ENCODE data around the gene DUSP28.

The DUSP28 gene

GRCh38 chr2:240603846-240604245, 43.7 kb downstream of the DUSP28 start:
- H2BK120ac ChIP-seq (ENCODE audit: low read depth, low read length), result peak overlapping the region; percentile 27
- H4K91ac ChIP-seq (ENCODE audit: low read length), result no peak overlapping the region
- no peak overlapping the region for H3K4me3 ChIP-seq (ENCODE audit: insufficient read depth in 1 of 2, low read depth in 1 of 2, low read length in 2 of 2)
- H3K18ac ChIP-seq (ENCODE audit: low read depth in 1 of 2, low read length in 2 of 2), result no peak overlapping the region
- 92% methylated on average over 7 of the region's 10 CpGs for WGBS
- H3K27me3 ChIP-seq (ENCODE audit: control insufficient read depth in 1 of 2, insufficient read depth in 1 of 2, low read length in 2 of 2), result no peaks in the 10 kb centered on the region
- no peak overlapping the region for H3K14ac ChIP-seq (ENCODE audit: low read length in 2 of 2)
- peaks cover 10 to 44% of the 10 kb centered on the region in 2 experiments for H3K36me3 ChIP-seq (ENCODE audit: control insufficient read depth in 1 of 2, insufficient read depth in 2 of 2, low read depth in 1 of 2, low read length in 2 of 2)
- H3K4me1 ChIP-seq (ENCODE audit: control insufficient read depth, insufficient read depth, low read depth, low read length), result peaks cover 12% of the 10 kb centered on the region
- no peak overlapping the region for H2BK5ac ChIP-seq (ENCODE audit: low read depth, low read length, poor library complexity, severe bottlenecking)
- no peak overlapping the region for H2AFZ ChIP-seq (ENCODE audit: low read depth, low read length)
- H3K4me2 ChIP-seq (ENCODE audit: low read length, poor library complexity, severe bottlenecking), result no peak overlapping the region
- H3K27ac ChIP-seq (ENCODE audit: low read length, poor library complexity, severe bottlenecking), result no peak overlapping the region
- no peaks in the 10 kb centered on the region for H3K79me1 ChIP-seq (replicated peaks; ENCODE audit: low read length, poor library complexity, severe bottlenecking)
- no peak for DNase-seq
- no peak overlapping the region for H3K9ac ChIP-seq (ENCODE audit: low read length)
- H2BK15ac ChIP-seq (ENCODE audit: low read depth, poor library complexity, severe bottlenecking), result no peak overlapping the region
- no peak overlapping the region for H3K23ac ChIP-seq (ENCODE audit: low read length in 2 of 2)
- H4K8ac ChIP-seq (ENCODE audit: low read length), result no peak overlapping the region
- H3K4ac ChIP-seq (ENCODE audit: low read depth in 1 of 2, low read length in 2 of 2), result peak overlapping the region in 1 of 2 experiments; percentile 35
- no peak overlapping the region for H2AK5ac ChIP-seq (ENCODE audit: low read length, severe bottlenecking)
- no peaks in the 10 kb centered on the region for H3K9me3 ChIP-seq (ENCODE audit: control insufficient read depth, low read length)
- H2BK12ac ChIP-seq (ENCODE audit: low read length in 2 of 2), result no peak overlapping the region

DNA sequence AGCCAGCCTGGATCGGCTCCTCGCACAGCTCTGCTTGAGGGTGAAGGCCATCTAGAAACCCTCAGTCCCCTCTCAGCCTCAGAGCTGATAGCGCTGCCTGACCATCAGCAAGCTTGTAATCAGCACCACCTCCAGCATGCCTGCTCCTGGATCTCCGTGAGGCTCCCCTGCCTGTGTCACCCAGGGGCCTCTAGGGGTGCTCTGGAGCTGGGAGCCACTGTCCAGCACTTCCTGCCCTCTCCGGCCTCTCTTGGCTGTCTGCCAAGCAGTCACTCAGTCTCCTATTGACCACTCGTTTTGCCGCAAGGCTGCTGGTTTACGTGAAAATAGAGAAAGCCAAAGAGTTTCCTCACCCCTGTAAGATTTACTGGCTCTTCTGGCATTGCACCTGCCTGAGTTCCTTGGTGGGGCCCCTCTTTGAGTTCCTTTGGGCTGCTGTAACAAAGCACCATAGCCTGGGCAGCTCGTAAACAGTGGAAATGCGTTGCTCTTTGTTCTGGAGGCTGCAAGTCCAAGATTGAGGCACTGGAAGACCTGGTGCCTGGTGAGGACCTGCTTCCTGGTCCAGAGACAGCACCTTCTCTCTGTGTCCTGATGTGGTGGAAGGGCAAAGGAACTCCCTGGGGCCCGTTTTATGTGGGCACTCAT, 44.3 kb downstream of the DUSP28 start:
- Histone ChIP-seq H2BK120ac (ENCODE audit: low read depth, low read length) (peak overlapping the region; percentile 27), H3K27ac (ENCODE audit: low read length, poor library complexity, severe bottlenecking) (no peak overlapping the region), H3K4me2 (ENCODE audit: low read length, poor library complexity, severe bottlenecking) (no peak overlapping the region), H3K23ac (ENCODE audit: low read length in 2 of 2) (no peak overlapping the region), H4K8ac (ENCODE audit: low read length) (peak overlapping the region; percentile 12), H3K14ac (ENCODE audit: low read length in 2 of 2) (no peak overlapping the region), H3K9ac (ENCODE audit: low read length) (no peak overlapping the region), H2BK12ac (ENCODE audit: low read length in 2 of 2) (no peak overlapping the region), H3K4ac (ENCODE audit: low read depth in 1 of 2, low read length in 2 of 2) (peak overlapping the region in 1 of 2 experiments; percentile 35), H3K9me3 (ENCODE audit: control insufficient read depth, low read length) (no peaks in the 10 kb centered on the region), H3K18ac (ENCODE audit: low read depth in 1 of 2, low read length in 2 of 2) (no peak overlapping the region), H4K91ac (ENCODE audit: low read length) (no peak overlapping the region), H2BK15ac (ENCODE audit: low read depth, poor library complexity, severe bottlenecking) (no peak overlapping the region), H2BK5ac (ENCODE audit: low read depth, low read length, poor library complexity, severe bottlenecking) (no peak overlapping the region), H3K4me1 (ENCODE audit: control insufficient read depth, insufficient read depth, low read depth, low read length) (peaks cover 12% of the 10 kb centered on the region), H3K36me3 (ENCODE audit: control insufficient read depth in 1 of 2, insufficient read depth in 2 of 2, low read depth in 1 of 2, low read length in 2 of 2) (peaks cover 8 to 38% of the 10 kb centered on the region in 2 experiments), H2AFZ (ENCODE audit: low read depth, low read length) (no peak overlapping the region), H3K4me3 (ENCODE audit: insufficient read depth in 1 of 2, low read depth in 1 of 2, low read length in 2 of 2) (no peak overlapping the region), H3K79me1 (replicated peaks; ENCODE audit: low read length, poor library complexity, severe bottlenecking) (no peaks in the 10 kb centered on the region), H2AK5ac (ENCODE audit: low read length, severe bottlenecking) (no peak overlapping the region), H3K27me3 (ENCODE audit: control insufficient read depth in 1 of 2, insufficient read depth in 1 of 2, low read length in 2 of 2) (no peaks in the 10 kb centered on the region)
- WGBS, result 45% methylated on average over 10 of the region's 11 CpGs
- DNase-seq, result peak; percentile 73

- Histone ChIP-seq H3K27ac (ENCODE audit: low read length, poor library complexity, severe bottlenecking) (no peak overlapping the region), H4K91ac (ENCODE audit: low read length) (no peak overlapping the region), H3K9ac (ENCODE audit: low read length) (no peak overlapping the region), H4K8ac (ENCODE audit: low read length) (no peak overlapping the region), H3K9me3 (ENCODE audit: control insufficient read depth, low read length) (no peaks in the 10 kb centered on the region), H3K23ac (ENCODE audit: low read length in 2 of 2) (no peak overlapping the region), H2BK5ac (ENCODE audit: low read depth, low read length, poor library complexity, severe bottlenecking) (no peak overlapping the region), H2AK5ac (ENCODE audit: low read length, severe bottlenecking) (no peak overlapping the region), H2AFZ (ENCODE audit: low read depth, low read length) (no peak overlapping the region), H3K36me3 (ENCODE audit: control insufficient read depth in 1 of 2, insufficient read depth in 2 of 2, low read depth in 1 of 2, low read length in 2 of 2) (peaks cover under 1 to 35% of the 10 kb centered on the region in 2 experiments), H2BK120ac (ENCODE audit: low read depth, low read length) (no peak overlapping the region), H3K18ac (ENCODE audit: low read depth in 1 of 2, low read length in 2 of 2) (no peak overlapping the region), H2BK12ac (ENCODE audit: low read length in 2 of 2) (no peak overlapping the region), H3K14ac (ENCODE audit: low read length in 2 of 2) (no peak overlapping the region), H3K79me1 (replicated peaks; ENCODE audit: low read length, poor library complexity, severe bottlenecking) (no peaks in the 10 kb centered on the region), H3K4me2 (ENCODE audit: low read length, poor library complexity, severe bottlenecking) (no peak overlapping the region), H3K4me3 (ENCODE audit: insufficient read depth in 1 of 2, low read depth in 1 of 2, low read length in 2 of 2) (no peak overlapping the region), H2BK15ac (ENCODE audit: low read depth, poor library complexity, severe bottlenecking) (no peak overlapping the region), H3K4me1 (ENCODE audit: control insufficient read depth, insufficient read depth, low read depth, low read length) (peaks cover 12% of the 10 kb centered on the region), H3K27me3 (ENCODE audit: control insufficient read depth in 1 of 2, insufficient read depth in 1 of 2, low read length in 2 of 2) (no peaks in the 10 kb centered on the region), H3K4ac (ENCODE audit: low read depth in 1 of 2, low read length in 2 of 2) (no peak overlapping the region)
- 95% methylated on average over 17 of the region's 19 CpGs for WGBS
- DNase-seq, result no peak
Observed at GRCh38 chr2:240604939-240605716, 45.0 kb downstream of the DUSP28 start.

GRCh38 chr2:240605867-240606743, 45.9 kb downstream of the DUSP28 start:
- Histone ChIP-seq H2BK5ac (ENCODE audit: low read depth, low read length, poor library complexity, severe bottlenecking) (no peak overlapping the region), H3K27ac (ENCODE audit: low read length, poor library complexity, severe bottlenecking) (no peak overlapping the region), H4K91ac (ENCODE audit: low read length) (no peak overlapping the region), H2AFZ (ENCODE audit: low read depth, low read length) (no peak overlapping the region), H4K8ac (ENCODE audit: low read length) (no peak overlapping the region), H3K4ac (ENCODE audit: low read depth in 1 of 2, low read length in 2 of 2) (no peak overlapping the region), H3K27me3 (ENCODE audit: control insufficient read depth in 1 of 2, insufficient read depth in 1 of 2, low read length in 2 of 2) (no peaks in the 10 kb centered on the region), H3K9me3 (ENCODE audit: control insufficient read depth, low read length) (no peaks in the 10 kb centered on the region), H2BK15ac (ENCODE audit: low read depth, poor library complexity, severe bottlenecking) (no peak overlapping the region), H3K14ac (ENCODE audit: low read length in 2 of 2) (no peak overlapping the region), H2BK120ac (ENCODE audit: low read depth, low read length) (no peak overlapping the region), H3K4me3 (ENCODE audit: insufficient read depth in 1 of 2, low read depth in 1 of 2, low read length in 2 of 2) (no peak overlapping the region), H3K9ac (ENCODE audit: low read length) (no peak overlapping the region), H3K4me1 (ENCODE audit: control insufficient read depth, insufficient read depth, low read depth, low read length) (peaks cover 11% of the 10 kb centered on the region), H3K23ac (ENCODE audit: low read length in 2 of 2) (no peak overlapping the region), H3K18ac (ENCODE audit: low read depth in 1 of 2, low read length in 2 of 2) (no peak overlapping the region), H2AK5ac (ENCODE audit: low read length, severe bottlenecking) (no peak overlapping the region), H3K79me1 (replicated peaks; ENCODE audit: low read length, poor library complexity, severe bottlenecking) (no peaks in the 10 kb centered on the region), H3K4me2 (ENCODE audit: low read length, poor library complexity, severe bottlenecking) (no peak overlapping the region), H2BK12ac (ENCODE audit: low read length in 2 of 2) (no peak overlapping the region), H3K36me3 (ENCODE audit: control insufficient read depth in 1 of 2, insufficient read depth in 2 of 2, low read depth in 1 of 2, low read length in 2 of 2) (peaks cover 0 to 26% of the 10 kb centered on the region in 2 experiments)
- WGBS, result 84% methylated on average over 12 of the region's 12 CpGs
- DNase-seq, result no peak
